ENCODE data around the gene ITPR1.
A peak's percentile ranks its signal among the peaks of the same experiment; 100 is the strongest.

ITPR1 gene

GRCh38 chr3:4825436-4826236 lies 332.5 kb downstream of the ITPR1 start:
- no peak for DNase-seq
- Histone ChIP-seq H3K27ac (ENCODE audit: insufficient read depth, low read length, poor library complexity, severe bottlenecking) (peak overlapping the region; percentile 53), H3K9me3 (ENCODE audit: control insufficient read depth, low read length) (no peaks in the 10 kb centered on the region), H3K4me1 (ENCODE audit: control insufficient read depth, insufficient read depth, low read length, poor library complexity, severe bottlenecking) (peaks cover 87% of the 10 kb centered on the region), H3K27me3 (replicated peaks; ENCODE audit: control insufficient read depth, insufficient read depth, low read length, poor library complexity, severe bottlenecking) (no peaks in the 10 kb centered on the region), H3K36me3 (ENCODE audit: control insufficient read depth, insufficient read depth, low read length) (no peaks in the 10 kb centered on the region), H3K4me3 (ENCODE audit: insufficient read depth, low read depth, low read length, poor library complexity, severe bottlenecking) (peak overlapping the region; percentile 23)

- H3K9me3 ChIP-seq (ENCODE audit: control insufficient read depth, low read length) = no peaks in the 10 kb centered on the region
- H3K36me3 ChIP-seq (ENCODE audit: control insufficient read depth, insufficient read depth, low read length) = no peaks in the 10 kb centered on the region
- H3K27me3 ChIP-seq (replicated peaks; ENCODE audit: control insufficient read depth, insufficient read depth, low read length, poor library complexity, severe bottlenecking) = no peaks in the 10 kb centered on the region
- H3K4me3 ChIP-seq (ENCODE audit: insufficient read depth, low read depth, low read length, poor library complexity, severe bottlenecking) = peak overlapping the region; percentile 23
- DNase-seq = no peak
- peak overlapping the region; percentile 53 for H3K27ac ChIP-seq (ENCODE audit: insufficient read depth, low read length, poor library complexity, severe bottlenecking)
- H3K4me1 ChIP-seq (ENCODE audit: control insufficient read depth, insufficient read depth, low read length, poor library complexity, severe bottlenecking) = peaks cover 91% of the 10 kb centered on the region
Measured at GRCh38 chr3:4826237-4827100, 333.3 kb downstream of the ITPR1 start.

- Histone ChIP-seq H3K27me3 (replicated peaks; ENCODE audit: control insufficient read depth, insufficient read depth, low read length, poor library complexity, severe bottlenecking) (no peaks in the 10 kb centered on the region), H3K36me3 (ENCODE audit: control insufficient read depth, insufficient read depth, low read length) (no peaks in the 10 kb centered on the region), H3K27ac (ENCODE audit: insufficient read depth, low read length, poor library complexity, severe bottlenecking) (no peak overlapping the region), H3K9me3 (ENCODE audit: control insufficient read depth, low read length) (no peaks in the 10 kb centered on the region), H3K4me1 (ENCODE audit: control insufficient read depth, insufficient read depth, low read length, poor library complexity, severe bottlenecking) (peaks cover 92% of the 10 kb centered on the region), H3K4me3 (ENCODE audit: insufficient read depth, low read depth, low read length, poor library complexity, severe bottlenecking) (no peak overlapping the region)
- no peak for DNase-seq
Measured at GRCh38 chr3:4827767-4828166, 334.6 kb downstream of the ITPR1 start.

GRCh38 chr3:4828279-4829030 lies 335.3 kb downstream of the ITPR1 start:
- peaks cover 92% of the 10 kb centered on the region for H3K4me1 ChIP-seq (ENCODE audit: control insufficient read depth, insufficient read depth, low read length, poor library complexity, severe bottlenecking)
- H3K9me3 ChIP-seq (ENCODE audit: control insufficient read depth, low read length) = no peaks in the 10 kb centered on the region
- DNase-seq = no peak
- no peaks in the 10 kb centered on the region for H3K27me3 ChIP-seq (replicated peaks; ENCODE audit: control insufficient read depth, insufficient read depth, low read length, poor library complexity, severe bottlenecking)
- peak overlapping the region; percentile 1 for H3K4me3 ChIP-seq (ENCODE audit: insufficient read depth, low read depth, low read length, poor library complexity, severe bottlenecking)
- no peaks in the 10 kb centered on the region for H3K36me3 ChIP-seq (ENCODE audit: control insufficient read depth, insufficient read depth, low read length)
- peak overlapping the region; percentile 83 for H3K27ac ChIP-seq (ENCODE audit: insufficient read depth, low read length, poor library complexity, severe bottlenecking)

- peak overlapping the region; percentile 83 for H3K27ac ChIP-seq (ENCODE audit: insufficient read depth, low read length, poor library complexity, severe bottlenecking)
- no peaks in the 10 kb centered on the region for H3K27me3 ChIP-seq (replicated peaks; ENCODE audit: control insufficient read depth, insufficient read depth, low read length, poor library complexity, severe bottlenecking)
- H3K36me3 ChIP-seq (ENCODE audit: control insufficient read depth, insufficient read depth, low read length) = no peaks in the 10 kb centered on the region
- H3K9me3 ChIP-seq (ENCODE audit: control insufficient read depth, low read length) = no peaks in the 10 kb centered on the region
- DNase-seq = no peak
- H3K4me3 ChIP-seq (ENCODE audit: insufficient read depth, low read depth, low read length, poor library complexity, severe bottlenecking) = peak overlapping the region; percentile 1
- H3K4me1 ChIP-seq (ENCODE audit: control insufficient read depth, insufficient read depth, low read length, poor library complexity, severe bottlenecking) = peaks cover 92% of the 10 kb centered on the region
Measured at GRCh38 chr3:4829031-4829394, 335.9 kb downstream of the ITPR1 start.

- Histone ChIP-seq H3K27me3 (replicated peaks; ENCODE audit: control insufficient read depth, insufficient read depth, low read length, poor library complexity, severe bottlenecking) (no peaks in the 10 kb centered on the region), H3K4me1 (ENCODE audit: control insufficient read depth, insufficient read depth, low read length, poor library complexity, severe bottlenecking) (peaks cover 92% of the 10 kb centered on the region), H3K27ac (ENCODE audit: insufficient read depth, low read length, poor library complexity, severe bottlenecking) (peak overlapping the region; percentile 83), H3K4me3 (ENCODE audit: insufficient read depth, low read depth, low read length, poor library complexity, severe bottlenecking) (peak overlapping the region; percentile 20), H3K9me3 (ENCODE audit: control insufficient read depth, low read length) (no peaks in the 10 kb centered on the region), H3K36me3 (ENCODE audit: control insufficient read depth, insufficient read depth, low read length) (no peaks in the 10 kb centered on the region)
- DNase-seq = no peak
Measured at GRCh38 chr3:4830586-4830914, 337.4 kb downstream of the ITPR1 start.

GRCh38 chr3:4831580-4831950 lies 338.4 kb downstream of the ITPR1 start:
- Histone ChIP-seq H3K27ac (ENCODE audit: insufficient read depth, low read length, poor library complexity, severe bottlenecking) (peak overlapping the region; percentile 83), H3K4me3 (ENCODE audit: insufficient read depth, low read depth, low read length, poor library complexity, severe bottlenecking) (no peak overlapping the region), H3K9me3 (ENCODE audit: control insufficient read depth, low read length) (no peaks in the 10 kb centered on the region)

GRCh38 chr3:4833471-4833870 lies 340.3 kb downstream of the ITPR1 start:
- Histone ChIP-seq H3K27me3 (replicated peaks; ENCODE audit: control insufficient read depth, insufficient read depth, low read length, poor library complexity, severe bottlenecking) (no peaks in the 10 kb centered on the region), H3K4me3 (ENCODE audit: insufficient read depth, low read depth, low read length, poor library complexity, severe bottlenecking) (no peak overlapping the region), H3K36me3 (ENCODE audit: control insufficient read depth, insufficient read depth, low read length) (no peaks in the 10 kb centered on the region), H3K9me3 (ENCODE audit: control insufficient read depth, low read length) (no peaks in the 10 kb centered on the region), H3K4me1 (ENCODE audit: control insufficient read depth, insufficient read depth, low read length, poor library complexity, severe bottlenecking) (peaks cover 83% of the 10 kb centered on the region), H3K27ac (ENCODE audit: insufficient read depth, low read length, poor library complexity, severe bottlenecking) (peak overlapping the region; percentile 59)
- DNase-seq = no peak

More at GRCh38 chr3:4831580-4831950, 338.4 kb downstream of the ITPR1 start:
- peak in 1 of 3 donors; percentile 33 for DNase-seq
- Histone ChIP-seq H3K4me1 (ENCODE audit: control insufficient read depth, insufficient read depth, low read length, poor library complexity, severe bottlenecking) (peaks cover 93% of the 10 kb centered on the region), H3K27me3 (replicated peaks; ENCODE audit: control insufficient read depth, insufficient read depth, low read length, poor library complexity, severe bottlenecking) (no peaks in the 10 kb centered on the region), H3K36me3 (ENCODE audit: control insufficient read depth, insufficient read depth, low read length) (no peaks in the 10 kb centered on the region)

GRCh38 chr3:4834403-4834866 lies 341.3 kb downstream of the ITPR1 start:
- Histone ChIP-seq H3K36me3 (ENCODE audit: control insufficient read depth, insufficient read depth, low read length) (no peaks in the 10 kb centered on the region), H3K4me3 (ENCODE audit: insufficient read depth, low read depth, low read length, poor library complexity, severe bottlenecking) (no peak overlapping the region), H3K4me1 (ENCODE audit: control insufficient read depth, insufficient read depth, low read length, poor library complexity, severe bottlenecking) (peaks cover 74% of the 10 kb centered on the region), H3K27me3 (replicated peaks; ENCODE audit: control insufficient read depth, insufficient read depth, low read length, poor library complexity, severe bottlenecking) (no peaks in the 10 kb centered on the region), H3K9me3 (ENCODE audit: control insufficient read depth, low read length) (no peaks in the 10 kb centered on the region), H3K27ac (ENCODE audit: insufficient read depth, low read length, poor library complexity, severe bottlenecking) (peak overlapping the region; percentile 59)
- peak; percentile 61 to 70 (median 69) for DNase-seq

All from effector memory CD4-positive, alpha-beta T cell (primary cell).